Neural cell (in vitro differentiated cells): Measurements from ENCODE around the gene TRIM66. TPM values are rescaled to one million over a fixed set of nuclear protein-coding genes. Genes with fewer than 3 reads are reported as not detected.

Source experiments
- H2AFZ ChIP-seq: fragments of 200-600, 300-800 bp; sonication (generic), shearing (Covaris generic); 2 replicates; pipeline ENCODE4 v1.6.0; 2014; ENCODE audit warnings: low read depth, mild to moderate bottlenecking, antibody characterized with exemption, low read length, moderate library complexity
- H3F3A ChIP-seq: fragments of 200-600 bp; shearing (Covaris generic); 2 replicates; pipeline ENCODE4 v1.6.1; 2016; ENCODE audit warnings: mild to moderate bottlenecking, moderate library complexity, mixed read lengths, antibody characterized with exemption, low read length; ENCODE audit not compliant: insufficient read depth, poor library complexity, severe bottlenecking
- H3K27ac ChIP-seq: fragments of 200-600, 300-800 bp; sonication (generic), shearing (Covaris generic); 2 replicates; pipeline ENCODE4 v1.5.1; 2014; ENCODE audit warnings: mild to moderate bottlenecking, low read length, moderate library complexity
- H3K27me3 ChIP-seq: fragments of 300-800, 200-600 bp; sonication (generic), shearing (Covaris generic); 2 replicates; pipeline ENCODE4 v1.6.0; 2014; ENCODE audit warnings: mild to moderate bottlenecking, low read depth, low read length, moderate library complexity; ENCODE audit not compliant: insufficient read depth
- H3K36me3 ChIP-seq: fragments of 300-800, 200-600 bp; sonication (generic), shearing (Covaris generic); 2 replicates; pipeline ENCODE4 v1.5.1; 2014; ENCODE audit warnings: mild to moderate bottlenecking, antibody characterized with exemption, low read length, moderate library complexity; ENCODE audit not compliant: insufficient read depth
- H3K4me2 ChIP-seq: fragments of 300-800, 200-600 bp; sonication (generic), shearing (Covaris generic); 2 replicates; pipeline ENCODE4 v1.6.0; 2014; ENCODE audit warnings: mild to moderate bottlenecking, low read length
- H3K4me3 ChIP-seq: fragments of 300-800, 200-600 bp; sonication (generic), shearing (Covaris generic); 2 replicates; pipeline ENCODE4 v1.5.1; 2014; ENCODE audit warnings: mild to moderate bottlenecking, low read length, moderate library complexity
- H3K79me2 ChIP-seq: fragments of 200-600 bp; shearing (Covaris generic); replicated peaks from 2 replicates; pipeline ENCODE4 v1.6.0; 2014; ENCODE audit warnings: mild to moderate bottlenecking, low read length, moderate library complexity; ENCODE audit not compliant: insufficient read depth
- H3K9ac ChIP-seq: fragments of 300-800, 200-600 bp; sonication (generic), shearing (Covaris generic); 2 replicates; pipeline ENCODE4 v1.6.1; 2016; ENCODE audit warnings: mild to moderate bottlenecking, low read length, mixed read lengths
- H3K9me2 ChIP-seq: fragments of 200-600 bp; shearing (Covaris generic); 2 replicates; pipeline ENCODE4 v1.6.1; 2016; ENCODE audit warnings: mild to moderate bottlenecking, low read length, mixed read lengths; ENCODE audit not compliant: insufficient read depth
- H3K9me3 ChIP-seq: fragments of 200-600, 300-800 bp; sonication (generic), shearing (Covaris generic); 2 replicates; pipeline ENCODE4 v1.6.1; 2016; ENCODE audit warnings: mild to moderate bottlenecking, mixed run types, low read length, moderate library complexity, mixed read lengths
- H4K20me1 ChIP-seq: fragments of 200-600 bp; shearing (Covaris generic); 2 replicates; pipeline ENCODE4 v1.6.1; 2016; ENCODE audit warnings: mild to moderate bottlenecking, mixed run types; ENCODE audit not compliant: insufficient read depth
- EP300 ChIP-seq: fragments of 450-650 bp; conservative IDR thresholded peaks from 2 replicates; pipeline ENCODE4 v1.6.1; 2014; ENCODE audit warnings: antibody characterized with exemption, mild to moderate bottlenecking, moderate library complexity; ENCODE audit not compliant: poor library complexity, severe bottlenecking
- EZH2 ChIP-seq: fragments of 200-600, 300-800 bp; shearing (Covaris generic), sonication (generic); IDR thresholded peaks from 2 replicates; pipeline ENCODE4 v1.6.1; 2014; ENCODE audit warnings: antibody characterized with exemption, low read length, borderline replicate concordance, mild to moderate bottlenecking; ENCODE audit not compliant: insufficient read depth, poor library complexity, severe bottlenecking
- MXI1 ChIP-seq: fragments of 450-650 bp; conservative IDR thresholded peaks from 2 replicates; pipeline ENCODE4 v1.6.1; 2014; ENCODE audit warnings: antibody characterized with exemption, mild to moderate bottlenecking; ENCODE audit not compliant: poor library complexity, severe bottlenecking
- POLR2AphosphoS5 ChIP-seq: IDR thresholded peaks from 2 replicates; pipeline ENCODE4 v1.6.1; 2012
- RAD21 ChIP-seq: fragments of 450-650 bp; conservative IDR thresholded peaks from 2 replicates; pipeline ENCODE4 v1.6.1; 2014; ENCODE audit warnings: antibody characterized with exemption, mild to moderate bottlenecking, moderate library complexity
- SMC3 ChIP-seq: fragments of 450-650 bp; conservative IDR thresholded peaks from 2 replicates; pipeline ENCODE4 v1.6.1; 2014; ENCODE audit warnings: antibody characterized with exemption, mild to moderate bottlenecking, moderate library complexity; ENCODE audit not compliant: poor library complexity
- TAF1 ChIP-seq: IDR thresholded peaks from 2 replicates; pipeline ENCODE4 v1.6.1; 2012; ENCODE audit warnings: low read depth
- polyA plus RNA-seq: library from polyadenylated mRNA; depleted of rRNA; stranded (reverse); fragments of >200 nt; gene quantifications from 2 replicates; pipeline ENCODE4 v1.2.3, GENCODE V29; 2014
- TF ChIP-seq, protein P1 (sequence below): fragments of 450-650 bp; IDR thresholded peaks from 2 replicates; pipeline ENCODE4 v1.5.1; 2014; ENCODE audit warnings: antibody characterized with exemption, mild to moderate bottlenecking, moderate library complexity; ENCODE audit not compliant: poor library complexity, severe bottlenecking
- TF ChIP-seq, protein P2 (sequence below): IDR thresholded peaks from 2 replicates; pipeline ENCODE4 v1.6.1; 2012; ENCODE audit warnings: borderline replicate concordance

Gene TRIM66
- polyA plus RNA-seq, 1 donor from 2014 or later, result 0.82 TPM

DNA sequence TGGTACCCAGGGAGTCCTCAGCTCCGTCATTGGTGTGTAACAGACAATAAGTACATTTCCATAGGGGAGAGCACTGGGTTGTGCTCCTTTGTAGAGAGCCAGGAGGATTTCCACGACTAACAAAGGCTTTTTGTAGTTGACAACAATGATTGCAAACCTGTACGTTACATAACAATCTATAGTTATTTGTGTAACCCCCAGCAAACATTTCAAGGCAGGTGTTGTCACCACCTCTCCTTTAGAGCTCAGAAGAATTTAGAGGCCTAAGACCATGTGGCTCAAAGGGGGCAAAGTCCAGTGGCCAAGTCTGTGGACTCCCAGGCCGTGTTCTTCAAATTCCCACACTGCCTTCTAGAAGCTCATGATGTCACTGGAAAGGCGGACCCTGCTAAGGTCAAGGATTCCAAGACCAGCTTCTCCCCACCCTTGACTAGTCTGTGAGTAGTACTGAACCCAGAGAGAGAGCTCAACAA is 15.9 kb upstream of the TRIM66 start:
- no peak overlapping the region for H3K4me3 ChIP-seq
- H4K20me1 ChIP-seq, result no peaks in the 10 kb centered on the region
- H3K9ac ChIP-seq, result no peak overlapping the region
- no peaks in the 10 kb centered on the region for H3K9me3 ChIP-seq
- TF ChIP-seq MXI1, result no peak
- TF ChIP-seq EZH2, result no peak
- TF ChIP-seq POLR2AphosphoS5, result no peak
- TF ChIP-seq TAF1, result no peak
- TF ChIP-seq SMC3, result no peak
- TF ChIP-seq, protein P1, sequence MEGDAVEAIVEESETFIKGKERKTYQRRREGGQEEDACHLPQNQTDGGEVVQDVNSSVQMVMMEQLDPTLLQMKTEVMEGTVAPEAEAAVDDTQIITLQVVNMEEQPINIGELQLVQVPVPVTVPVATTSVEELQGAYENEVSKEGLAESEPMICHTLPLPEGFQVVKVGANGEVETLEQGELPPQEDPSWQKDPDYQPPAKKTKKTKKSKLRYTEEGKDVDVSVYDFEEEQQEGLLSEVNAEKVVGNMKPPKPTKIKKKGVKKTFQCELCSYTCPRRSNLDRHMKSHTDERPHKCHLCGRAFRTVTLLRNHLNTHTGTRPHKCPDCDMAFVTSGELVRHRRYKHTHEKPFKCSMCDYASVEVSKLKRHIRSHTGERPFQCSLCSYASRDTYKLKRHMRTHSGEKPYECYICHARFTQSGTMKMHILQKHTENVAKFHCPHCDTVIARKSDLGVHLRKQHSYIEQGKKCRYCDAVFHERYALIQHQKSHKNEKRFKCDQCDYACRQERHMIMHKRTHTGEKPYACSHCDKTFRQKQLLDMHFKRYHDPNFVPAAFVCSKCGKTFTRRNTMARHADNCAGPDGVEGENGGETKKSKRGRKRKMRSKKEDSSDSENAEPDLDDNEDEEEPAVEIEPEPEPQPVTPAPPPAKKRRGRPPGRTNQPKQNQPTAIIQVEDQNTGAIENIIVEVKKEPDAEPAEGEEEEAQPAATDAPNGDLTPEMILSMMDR, result no peak
- TF ChIP-seq EP300, result no peak
- TF ChIP-seq, protein P2, sequence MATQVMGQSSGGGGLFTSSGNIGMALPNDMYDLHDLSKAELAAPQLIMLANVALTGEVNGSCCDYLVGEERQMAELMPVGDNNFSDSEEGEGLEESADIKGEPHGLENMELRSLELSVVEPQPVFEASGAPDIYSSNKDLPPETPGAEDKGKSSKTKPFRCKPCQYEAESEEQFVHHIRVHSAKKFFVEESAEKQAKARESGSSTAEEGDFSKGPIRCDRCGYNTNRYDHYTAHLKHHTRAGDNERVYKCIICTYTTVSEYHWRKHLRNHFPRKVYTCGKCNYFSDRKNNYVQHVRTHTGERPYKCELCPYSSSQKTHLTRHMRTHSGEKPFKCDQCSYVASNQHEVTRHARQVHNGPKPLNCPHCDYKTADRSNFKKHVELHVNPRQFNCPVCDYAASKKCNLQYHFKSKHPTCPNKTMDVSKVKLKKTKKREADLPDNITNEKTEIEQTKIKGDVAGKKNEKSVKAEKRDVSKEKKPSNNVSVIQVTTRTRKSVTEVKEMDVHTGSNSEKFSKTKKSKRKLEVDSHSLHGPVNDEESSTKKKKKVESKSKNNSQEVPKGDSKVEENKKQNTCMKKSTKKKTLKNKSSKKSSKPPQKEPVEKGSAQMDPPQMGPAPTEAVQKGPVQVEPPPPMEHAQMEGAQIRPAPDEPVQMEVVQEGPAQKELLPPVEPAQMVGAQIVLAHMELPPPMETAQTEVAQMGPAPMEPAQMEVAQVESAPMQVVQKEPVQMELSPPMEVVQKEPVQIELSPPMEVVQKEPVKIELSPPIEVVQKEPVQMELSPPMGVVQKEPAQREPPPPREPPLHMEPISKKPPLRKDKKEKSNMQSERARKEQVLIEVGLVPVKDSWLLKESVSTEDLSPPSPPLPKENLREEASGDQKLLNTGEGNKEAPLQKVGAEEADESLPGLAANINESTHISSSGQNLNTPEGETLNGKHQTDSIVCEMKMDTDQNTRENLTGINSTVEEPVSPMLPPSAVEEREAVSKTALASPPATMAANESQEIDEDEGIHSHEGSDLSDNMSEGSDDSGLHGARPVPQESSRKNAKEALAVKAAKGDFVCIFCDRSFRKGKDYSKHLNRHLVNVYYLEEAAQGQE, result no peak
- TF ChIP-seq RAD21, result no peak
- H3K27me3 ChIP-seq, result no peaks in the 10 kb centered on the region
- H3K27ac ChIP-seq, result no peak overlapping the region
- no peak overlapping the region for H2AFZ ChIP-seq
- no peaks in the 10 kb centered on the region for H3K36me3 ChIP-seq
- H3F3A ChIP-seq, result no peaks in the 10 kb centered on the region
- no peak overlapping the region for H3K4me2 ChIP-seq
- H3K9me2 ChIP-seq, result no peaks in the 10 kb centered on the region
- no peaks in the 10 kb centered on the region for H3K79me2 ChIP-seq

DNA sequence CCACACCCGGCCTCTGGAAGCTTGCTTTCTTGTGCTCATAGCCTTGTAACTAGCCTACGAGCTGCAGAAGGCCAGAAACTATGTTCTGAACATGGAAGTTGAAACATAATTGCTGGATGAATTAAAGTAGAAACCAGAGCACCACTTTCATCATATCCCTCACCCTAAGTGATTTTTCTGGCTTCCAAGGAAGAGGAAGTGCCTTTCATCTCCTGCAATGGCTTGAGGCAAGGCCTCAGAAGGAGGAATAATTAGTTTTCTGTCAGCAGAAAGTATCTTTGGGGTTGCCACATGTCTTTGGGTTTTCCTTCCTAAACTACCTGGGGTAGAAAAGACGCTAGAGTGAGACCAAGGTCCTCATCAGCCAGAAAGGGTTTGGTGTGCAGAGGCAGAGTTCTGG is 14.6 kb upstream of the TRIM66 start:
- Histone ChIP-seq H3K9me2 (no peaks in the 10 kb centered on the region), H3K36me3 (no peaks in the 10 kb centered on the region), H3K4me3 (no peak overlapping the region), H3F3A (no peaks in the 10 kb centered on the region), H3K4me2 (no peak overlapping the region), H3K79me2 (no peaks in the 10 kb centered on the region), H3K27me3 (no peaks in the 10 kb centered on the region), H4K20me1 (no peaks in the 10 kb centered on the region), H3K9me3 (no peaks in the 10 kb centered on the region), H3K27ac (no peak overlapping the region), H2AFZ (no peak overlapping the region), H3K9ac (no peak overlapping the region)
- TF ChIP-seq MXI1 (no peak), TAF1 (no peak), POLR2AphosphoS5 (no peak), RAD21 (no peak), EP300 (no peak), EZH2 (no peak)
